Naive thymus-derived CD8-positive, alpha-beta T cell (primary cell): ENCODE results near the gene TRIM31. TPM values are rescaled to one million over a fixed set of nuclear protein-coding genes. Genes with fewer than 3 reads are reported as not detected.

Experiments used
- ATAC-seq, 2 donors: fragments of 150-1000 bp; cut with Tn5 transposase in 1 of 2; sonication (Bioruptor Pico), chemical (Tn5 transposase) in 1 of 2; 1 replicate in 1 of 2; 2 replicates in 1 of 2; pipeline ENCODE4 v1.10.0; 2021; ENCODE audit warnings: mild to moderate bottlenecking in 2 of 2, moderate library complexity in 2 of 2
- POLR2A ChIA-PET: fragments of 350-600 bp; sonication (Branson Sonifier 250); formaldehyde crosslinking; loops from one replicate; lab custom pipeline; 2021; ENCODE audit warnings: antibody characterized with exemption; lab: Charles Lee
- DNase-seq, 10 donors: peaks; one replicate each; pipeline versions ENCODE4 v3.0.0 to v3.0.0-alpha.2; 2020 to 2022
- H3K27ac Mint-ChIP-seq, 10 donors: one replicate each; pipeline ENCODE4 v1.8.0; 2020 to 2022; ENCODE audit warnings: mild to moderate bottlenecking in 10 of 10, mixed read lengths in 10 of 10, moderate library complexity in 4 of 10, inconsistent platforms in 1 of 10
- H3K27me3 Mint-ChIP-seq, 5 donors: one replicate each; pipeline ENCODE4 v1.8.0; 2021 to 2022; ENCODE audit warnings: mixed read lengths in 5 of 5
- H3K36me3 Mint-ChIP-seq, 3 donors: one replicate each; pipeline ENCODE4 v1.8.0; 2020 to 2022; ENCODE audit warnings: mixed read lengths in 3 of 3, mild to moderate bottlenecking in 2 of 3, inconsistent platforms in 1 of 3
- H3K4me1 Mint-ChIP-seq, 4 donors: one replicate each; pipeline ENCODE4 v1.8.0; 2021 to 2022; ENCODE audit warnings: mixed read lengths in 4 of 4
- H3K4me3 Mint-ChIP-seq, 10 donors: one replicate each; pipeline ENCODE4 v1.8.0; 2020 to 2022; ENCODE audit warnings: mild to moderate bottlenecking in 10 of 10, mixed read lengths in 10 of 10, moderate library complexity in 6 of 10, inconsistent platforms in 1 of 10
- H3K9me3 Mint-ChIP-seq, 9 donors: one replicate each; pipeline ENCODE4 v1.8.0; 2020 to 2022; ENCODE audit warnings: mixed read lengths in 9 of 9, mild to moderate bottlenecking in 3 of 9, inconsistent platforms in 1 of 9, moderate library complexity in 1 of 9
- polyA plus RNA-seq, 3 donors: library from polyadenylated mRNA; unstranded; fragments of 300-500 nt; fragmentation: Illumina TruSeq; gene quantifications; one replicate each; pipeline ENCODE4 v1.2.3, GENCODE V29; 2021
- total RNA-seq, 8 experiments: library from RNA in 2 of 8; stranded (reverse) in 2 of 8; gene quantifications; one replicate each; pipeline ENCODE4 v1.2.3 and lab custom pipeline; 2021 to 2026

The TRIM31 gene
- total and polyA plus RNA-seq, 5 experiments from 2014 or later: 0.07 TPM; not detected in 4

- POLR2A ChIA-PET: interaction anchor here (1.0 to 3.6 kb wide), 4 partner anchors 8 to 40 kb away, joined by 3 to 18 read pairs (median 10); partner anchors contain the start of genes POLR1H and PPP1R11
- Mint-ChIP-seq H3K4me1 (peaks cover 31 to 58% (median 51%) of the 10 kb centered on the region in 4 donors), H3K27ac (peak overlapping the region in 9 of 10 donors; percentile 12 to 91 (median 67)), H3K9me3 (no peaks in the 10 kb centered on the region), H3K4me3 (peak overlapping the region; percentile 79 to 94 (median 88)), H3K36me3 (no peaks in the 10 kb centered on the region), H3K27me3 (peaks cover 17 to 55% (median 46%) of the 10 kb centered on the region in 5 donors)
- peak in 1 of 2 donors; percentile 50 for ATAC-seq
- peak in 9 of 10 donors; percentile 18 to 75 (median 46) for DNase-seq
These were observed 11.2 kb downstream of the TRIM31 start for GRCh38 chr6:30101444-30102413.

DNA sequence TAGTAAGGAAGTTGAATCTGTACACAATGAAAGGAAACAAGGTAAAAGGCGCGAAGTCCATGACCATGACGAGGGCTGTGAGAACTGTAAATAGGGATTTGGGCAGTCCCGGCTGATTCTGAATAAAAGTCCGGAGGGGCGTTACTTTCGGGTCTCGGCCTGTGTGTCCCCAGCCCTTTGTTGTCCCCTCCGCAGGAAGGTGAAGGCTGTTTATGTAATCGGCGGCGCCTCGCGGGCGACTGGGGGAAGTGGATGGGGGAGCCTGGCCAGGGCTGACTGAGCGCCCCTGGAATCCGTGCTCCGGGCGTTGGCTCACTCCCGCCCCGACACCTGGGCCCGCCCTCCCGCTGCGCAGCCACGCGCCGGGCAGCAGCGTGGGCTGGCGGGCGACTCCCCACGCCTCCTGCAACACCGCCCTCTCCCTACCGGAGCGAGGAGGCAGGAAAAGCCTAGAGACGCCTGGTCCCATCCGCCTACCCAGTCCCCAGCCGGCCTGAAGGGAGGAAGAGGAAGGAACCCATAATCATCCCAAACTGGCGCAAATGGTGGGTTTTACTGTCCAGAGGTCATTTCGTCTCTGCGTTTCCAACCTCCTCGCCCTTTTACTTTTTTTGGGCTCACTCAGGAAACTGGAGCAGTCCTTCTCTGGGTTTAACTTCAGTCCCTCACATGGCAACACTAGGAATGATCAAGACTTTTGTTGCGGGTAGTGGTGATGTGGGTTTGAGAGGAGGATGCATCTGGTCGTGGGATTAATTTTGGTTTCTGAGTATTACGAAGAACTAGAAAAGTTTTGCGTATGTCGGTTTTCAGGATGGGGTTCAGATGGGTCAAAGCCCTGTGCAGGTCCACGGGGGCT is 12.1 kb downstream of the TRIM31 start:
- Mint-ChIP-seq H3K9me3 (no peaks in the 10 kb centered on the region), H3K4me1 (peaks cover 31 to 58% (median 51%) of the 10 kb centered on the region in 4 donors), H3K4me3 (peak overlapping the region; percentile 77 to 94 (median 86)), H3K27me3 (peaks cover 17 to 49% (median 40%) of the 10 kb centered on the region in 5 donors), H3K36me3 (no peaks in the 10 kb centered on the region), H3K27ac (peak overlapping the region in 7 of 10 donors; percentile 16 to 70 (median 57))
- ATAC-seq (peak in 1 of 2 donors; percentile 20), DNase-seq (peak in 4 of 10 donors; percentile 16 to 31 (median 20))
- POLR2A ChIA-PET: interaction anchor here (1.0 to 3.6 kb wide), 3 partner anchors 30 to 39 kb away, joined by 5 to 18 read pairs (median 16); partner anchors contain the start of genes POLR1H and PPP1R11

DNA sequence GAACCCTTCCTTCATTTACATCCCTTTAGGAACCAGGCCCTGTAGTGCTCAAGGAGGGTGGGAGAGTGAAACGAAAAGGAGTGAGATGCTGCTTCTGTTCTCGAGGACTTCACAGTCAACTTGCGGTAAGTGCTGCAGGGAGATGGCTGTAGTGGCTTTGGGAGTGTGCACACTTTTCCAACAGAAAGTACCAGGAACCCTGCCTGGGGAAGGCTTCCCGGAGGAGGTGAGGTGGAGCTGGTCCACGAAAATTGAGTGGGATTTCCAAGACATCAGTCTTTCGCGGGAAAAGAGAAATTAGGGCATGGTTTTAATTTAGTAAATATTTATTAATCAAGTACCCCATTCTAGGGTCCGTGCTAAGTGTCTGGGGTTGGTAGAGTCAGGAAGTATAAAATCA is 12.7 kb downstream of the TRIM31 start:
- H3K4me1 Mint-ChIP-seq: peaks cover 31 to 58% (median 51%) of the 10 kb centered on the region in 4 donors

GRCh38 chr6:30097902-30098768 is 14.8 kb downstream of the TRIM31 start:
- H3K4me1 Mint-ChIP-seq: peaks cover 25 to 52% (median 45%) of the 10 kb centered on the region in 4 donors
- peak overlapping the region in 3 of 10 donors; percentile 19 to 69 (median 48) for H3K27ac Mint-ChIP-seq
- no peaks in the 10 kb centered on the region for H3K9me3 Mint-ChIP-seq
- peak; percentile 39 to 71 for ATAC-seq
- peaks cover 20 to 64% (median 52%) of the 10 kb centered on the region in 5 donors for H3K27me3 Mint-ChIP-seq
- H3K4me3 Mint-ChIP-seq: peak overlapping the region in 6 of 10 donors; percentile 1 to 49 (median 32)
- peak in 2 of 10 donors; percentile 19 to 23 for DNase-seq
- POLR2A ChIA-PET: no interaction called here
- no peaks in the 10 kb centered on the region for H3K36me3 Mint-ChIP-seq

More for the DNA sequence above, 12.7 kb downstream of the TRIM31 start:
- Mint-ChIP-seq H3K27ac (peak overlapping the region in 1 of 10 donors; percentile 44), H3K9me3 (no peaks in the 10 kb centered on the region), H3K27me3 (peaks cover 17 to 53% (median 44%) of the 10 kb centered on the region in 5 donors), H3K36me3 (no peaks in the 10 kb centered on the region), H3K4me3 (peak overlapping the region; percentile 29 to 81 (median 60))
- ATAC-seq (no peak), DNase-seq (no peak)
- POLR2A ChIA-PET: no interaction called here

DNA sequence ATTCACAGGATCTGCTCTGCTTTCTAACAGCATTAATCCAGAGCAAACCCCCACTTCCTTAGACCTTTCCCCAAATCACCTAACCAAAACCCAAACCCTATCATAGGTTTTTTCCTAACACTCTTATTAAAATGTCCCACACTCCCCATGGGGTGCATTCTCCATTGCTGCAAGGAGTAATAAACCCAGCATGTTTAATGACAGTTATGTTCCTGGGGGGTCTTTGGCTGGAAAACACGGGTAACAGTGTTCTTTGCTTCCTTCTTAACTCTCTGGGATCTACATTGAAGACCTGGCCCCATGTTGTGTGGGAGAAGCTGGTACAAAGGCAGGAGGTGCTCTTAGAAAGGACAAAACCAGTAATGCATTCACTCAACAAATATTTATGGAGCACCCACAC is 16.1 kb downstream of the TRIM31 start:
- no peak overlapping the region for H3K4me3 Mint-ChIP-seq
- POLR2A ChIA-PET: no interaction called here
- DNase-seq (no peak), ATAC-seq (no peak)
- H3K36me3 Mint-ChIP-seq: no peaks in the 10 kb centered on the region
- peaks cover 26 to 77% (median 65%) of the 10 kb centered on the region in 5 donors for H3K27me3 Mint-ChIP-seq
- peaks cover 19 to 42% (median 35%) of the 10 kb centered on the region in 4 donors for H3K4me1 Mint-ChIP-seq
- H3K9me3 Mint-ChIP-seq: no peaks in the 10 kb centered on the region
- H3K27ac Mint-ChIP-seq: no peak overlapping the region

DNA sequence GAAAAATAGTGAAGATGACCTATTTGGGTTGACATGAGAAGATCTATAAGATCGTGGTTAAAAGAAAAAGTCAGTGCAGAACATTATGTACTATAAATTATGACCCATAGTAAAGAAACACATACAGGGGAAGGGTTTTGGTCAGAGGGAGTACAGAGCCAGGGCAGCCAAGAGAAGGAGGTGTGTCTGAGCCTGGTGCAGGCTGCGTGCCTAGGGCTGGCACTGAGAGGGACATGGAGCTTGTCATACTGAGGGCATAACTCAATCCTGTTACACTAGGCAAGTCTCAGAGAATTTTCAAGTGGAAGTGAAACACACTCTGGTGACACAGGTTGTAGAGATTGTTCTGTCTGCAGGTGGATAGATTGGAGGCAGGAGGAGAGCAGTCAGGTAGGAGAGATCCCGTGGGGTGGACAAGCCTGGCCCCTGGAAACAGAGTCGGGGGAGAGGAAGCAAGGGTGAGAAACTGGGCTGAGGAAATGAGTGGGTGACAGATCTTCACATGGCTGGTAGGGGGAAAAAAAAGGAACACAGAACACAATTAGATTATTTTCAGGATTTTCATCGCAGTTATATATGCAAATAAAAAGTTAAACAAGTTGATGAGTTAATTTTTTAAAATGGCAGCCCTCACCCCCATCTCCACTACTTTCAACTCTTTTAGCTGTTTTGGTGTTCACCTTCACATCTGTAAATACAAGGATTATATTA is 18.8 kb downstream of the TRIM31 start:
- peaks cover 12 to 20% (median 14%) of the 10 kb centered on the region in 4 donors for H3K4me1 Mint-ChIP-seq
- H3K27ac Mint-ChIP-seq: no peak overlapping the region
- no peaks in the 10 kb centered on the region for H3K36me3 Mint-ChIP-seq
- no peak for DNase-seq
- no peak overlapping the region for H3K4me3 Mint-ChIP-seq
- POLR2A ChIA-PET: interaction anchor here (0.9 to 1.2 kb wide), 2 partner anchors 8 to 20 kb away, joined by 3 read pairs; no protein-coding TSS in a partner anchor
- H3K9me3 Mint-ChIP-seq: no peaks in the 10 kb centered on the region
- ATAC-seq: no peak
- peaks cover 26 to 88% (median 65%) of the 10 kb centered on the region in 5 donors for H3K27me3 Mint-ChIP-seq

GRCh38 chr6:30092852-30093543 is 19.9 kb downstream of the TRIM31 start:
- Mint-ChIP-seq H3K27ac (no peak overlapping the region), H3K4me1 (peaks cover 7 to 12% (median 8%) of the 10 kb centered on the region in 4 donors), H3K36me3 (no peaks in the 10 kb centered on the region), H3K4me3 (no peak overlapping the region), H3K9me3 (no peaks in the 10 kb centered on the region), H3K27me3 (peaks cover 32 to 87% (median 63%) of the 10 kb centered on the region in 5 donors)
- DNase-seq (no peak), ATAC-seq (no peak)
- POLR2A ChIA-PET: interaction anchor here (0.7 to 1.2 kb wide), 3 partner anchors 9 to 304 kb away, joined by 3 to 6 read pairs (median 3); no protein-coding TSS in a partner anchor

- POLR2A ChIA-PET: interaction anchor here (0.7 kb wide), 2 partner anchors 75 to 302 kb away, joined by 3 to 6 read pairs; no protein-coding TSS in a partner anchor
- Mint-ChIP-seq H3K4me3 (no peak overlapping the region), H3K4me1 (peaks cover 0 to under 1% (median 0%) of the 10 kb centered on the region in 4 donors), H3K36me3 (peaks cover 0 to 5% (median 0%) of the 10 kb centered on the region in 3 donors), H3K27me3 (peaks cover 36 to 87% (median 66%) of the 10 kb centered on the region in 5 donors), H3K9me3 (no peaks in the 10 kb centered on the region), H3K27ac (peak overlapping the region in 1 of 10 donors; percentile 65)
- ATAC-seq (no peak), DNase-seq (no peak)
These were observed 21.1 kb downstream of the TRIM31 start for GRCh38 chr6:30091577-30092381.

DNA sequence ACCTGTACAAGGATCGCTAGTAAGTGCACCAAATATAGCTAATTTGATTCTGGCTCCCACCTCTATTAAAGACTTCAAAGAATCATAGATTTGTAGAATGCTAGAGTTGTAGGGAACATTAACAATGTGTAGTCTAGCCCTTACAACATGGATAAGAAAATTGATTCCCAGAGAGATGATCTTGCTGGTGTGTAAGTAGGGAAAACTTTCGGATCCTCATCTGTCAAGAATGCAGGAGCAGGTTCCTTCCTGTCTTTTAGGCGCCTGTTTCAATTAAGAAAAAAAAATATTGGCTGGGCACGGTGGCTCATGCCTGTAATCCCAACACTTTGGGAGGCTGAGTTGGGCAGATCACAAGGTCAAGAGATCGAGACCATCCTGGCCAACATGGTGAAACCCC is 25.0 kb downstream of the TRIM31 start:
- POLR2A ChIA-PET: no interaction called here
- peaks cover 30 to 66% (median 47%) of the 10 kb centered on the region in 5 donors for H3K27me3 Mint-ChIP-seq
- peaks cover 0 to 2% (median 0%) of the 10 kb centered on the region in 4 donors for H3K4me1 Mint-ChIP-seq
- no peak for DNase-seq
- no peak overlapping the region for H3K4me3 Mint-ChIP-seq
- no peak for ATAC-seq
- H3K9me3 Mint-ChIP-seq: peaks cover 0 to 6% (median 0%) of the 10 kb centered on the region in 9 donors
- peaks cover 0 to 7% (median 0%) of the 10 kb centered on the region in 3 donors for H3K36me3 Mint-ChIP-seq
- no peak overlapping the region for H3K27ac Mint-ChIP-seq
